Esophagus squamous epithelium (tissue), 4 donors: ENCODE results near the gene UBL5.

Experiments used
- CTCF ChIP-seq, 6 experiments: fragments of 450-650 bp in 4 of 6; fragments of 200-600 bp in 2 of 6; sonication (generic) in 2 of 6; IDR thresholded peaks; one replicate each; pipeline ENCODE4 v1.5.1; 2016 to 2019; ENCODE audit warnings: antibody characterized with exemption in 6 of 6, mild to moderate bottlenecking in 4 of 6, moderate library complexity in 4 of 6
- POLR2A ChIP-seq, 4 donors: fragments of 450-650 bp; IDR thresholded peaks; one replicate each; pipeline ENCODE4 v1.6.1; 2017; ENCODE audit warnings: antibody characterized with exemption in 4 of 4, mild to moderate bottlenecking in 4 of 4, moderate library complexity in 3 of 4

GRCh38 chr19:9872618-9873242 lies 45.0 kb downstream of the UBL5 start:
- TF ChIP-seq CTCF (IDR thresholded peaks at IDR 0.05) (no peak), POLR2A (IDR thresholded peaks at IDR 0.05) (no peak)
